ENCODE results near the gene STK32B. TPM values are rescaled to one million over a fixed set of nuclear protein-coding genes. Genes with fewer than 3 reads are reported as not detected.

STK32B gene
- total RNA-seq, 1 donor from 2014 or later: 2.5 TPM

- DNase-seq: no peak
- no peak for TF ChIP-seq CTCF (IDR thresholded peaks at IDR 0.05; ENCODE audit: partially characterized antibody, unreplicated experiment)
Observed at GRCh38 chr4:5444918-5445517, 393.7 kb downstream of the STK32B start.

GRCh38 chr4:5446595-5447226 lies 395.4 kb downstream of the STK32B start:
- Mint-ChIP-seq H3K9me3 (ENCODE audit: unreplicated experiment) (no peaks in the 10 kb centered on the region), H3K27ac (ENCODE audit: unreplicated experiment) (no peak overlapping the region)
- DNase-seq: no peak

More at GRCh38 chr4:5444918-5445517, 393.7 kb downstream of the STK32B start:
- Mint-ChIP-seq H3K9me3 (ENCODE audit: unreplicated experiment) (no peaks in the 10 kb centered on the region), H3K27me3 (ENCODE audit: unreplicated experiment) (no peaks in the 10 kb centered on the region), H3K4me1 (ENCODE audit: low read depth, unreplicated experiment) (no peaks in the 10 kb centered on the region), H3K4me3 (ENCODE audit: unreplicated experiment) (no peak overlapping the region), H3K27ac (ENCODE audit: unreplicated experiment) (no peak overlapping the region), H3K36me3 (ENCODE audit: unreplicated experiment) (no peaks in the 10 kb centered on the region)

DNA sequence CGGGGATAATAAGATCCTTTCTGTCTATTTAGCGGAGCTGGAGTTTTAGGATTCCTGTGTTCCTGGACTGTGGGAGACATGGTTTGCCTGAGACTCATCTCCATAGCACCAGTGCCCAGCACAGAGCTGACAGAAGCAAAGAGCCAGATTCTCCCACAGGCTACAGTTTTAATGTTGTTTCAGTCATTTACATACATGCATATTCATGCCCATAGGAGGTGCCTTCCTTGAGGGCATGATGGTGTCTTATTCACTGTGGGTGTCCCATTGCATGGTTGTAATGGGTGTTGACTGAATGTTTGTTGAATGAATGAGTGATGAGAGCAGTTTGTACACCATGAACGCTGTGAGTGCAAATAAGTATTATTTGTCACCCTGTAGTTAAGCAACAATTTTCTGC lies 396.5 kb downstream of the STK32B start:
- no peaks in the 10 kb centered on the region for H3K9me3 Mint-ChIP-seq (ENCODE audit: unreplicated experiment)
- no peaks in the 10 kb centered on the region for H3K36me3 Mint-ChIP-seq (ENCODE audit: unreplicated experiment)
- no peak for TF ChIP-seq CTCF (IDR thresholded peaks at IDR 0.05; ENCODE audit: partially characterized antibody, unreplicated experiment)
- H3K27me3 Mint-ChIP-seq (ENCODE audit: unreplicated experiment): no peaks in the 10 kb centered on the region
- H3K4me3 Mint-ChIP-seq (ENCODE audit: unreplicated experiment): no peak overlapping the region
- H3K4me1 Mint-ChIP-seq (ENCODE audit: low read depth, unreplicated experiment): no peaks in the 10 kb centered on the region
- DNase-seq: no peak
- H3K27ac Mint-ChIP-seq (ENCODE audit: unreplicated experiment): no peak overlapping the region

More at GRCh38 chr4:5446595-5447226, 395.4 kb downstream of the STK32B start:
- no peaks in the 10 kb centered on the region for H3K27me3 Mint-ChIP-seq (ENCODE audit: unreplicated experiment)
- H3K4me3 Mint-ChIP-seq (ENCODE audit: unreplicated experiment): no peak overlapping the region
- H3K36me3 Mint-ChIP-seq (ENCODE audit: unreplicated experiment): no peaks in the 10 kb centered on the region
- H3K4me1 Mint-ChIP-seq (ENCODE audit: low read depth, unreplicated experiment): no peaks in the 10 kb centered on the region
- TF ChIP-seq CTCF (IDR thresholded peaks at IDR 0.05; ENCODE audit: partially characterized antibody, unreplicated experiment): no peak

DNA sequence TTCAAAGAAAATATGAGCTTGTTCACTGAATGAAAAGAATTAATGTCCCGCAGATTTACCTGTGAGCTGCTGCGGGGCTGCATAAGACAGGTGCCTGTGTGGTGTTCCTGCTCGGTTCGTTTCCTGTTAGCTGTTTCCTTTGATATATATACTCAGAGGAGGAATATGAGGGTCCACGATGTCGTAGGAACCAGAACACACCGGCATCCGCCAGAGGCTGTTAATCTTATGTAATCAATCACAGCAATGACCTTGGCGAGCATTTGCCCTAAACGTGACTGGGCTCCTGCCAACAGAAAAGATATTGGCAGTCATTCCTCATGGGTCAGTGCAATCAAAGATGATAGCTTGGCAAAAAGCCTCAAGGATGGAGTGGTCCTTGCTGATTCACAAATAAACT lies 396.9 kb downstream of the STK32B start:
- Mint-ChIP-seq H3K9me3 (ENCODE audit: unreplicated experiment) (no peaks in the 10 kb centered on the region), H3K4me3 (ENCODE audit: unreplicated experiment) (no peak overlapping the region), H3K4me1 (ENCODE audit: low read depth, unreplicated experiment) (no peaks in the 10 kb centered on the region), H3K27me3 (ENCODE audit: unreplicated experiment) (no peaks in the 10 kb centered on the region), H3K27ac (ENCODE audit: unreplicated experiment) (no peak overlapping the region), H3K36me3 (ENCODE audit: unreplicated experiment) (no peaks in the 10 kb centered on the region)
- DNase-seq: no peak
- TF ChIP-seq CTCF (IDR thresholded peaks at IDR 0.05; ENCODE audit: partially characterized antibody, unreplicated experiment): no peak

GRCh38 chr4:5451243-5451642 lies 400.0 kb downstream of the STK32B start:
- no peak overlapping the region for H3K27ac Mint-ChIP-seq (ENCODE audit: unreplicated experiment)
- no peaks in the 10 kb centered on the region for H3K9me3 Mint-ChIP-seq (ENCODE audit: unreplicated experiment)
- no peak for TF ChIP-seq CTCF (IDR thresholded peaks at IDR 0.05; ENCODE audit: partially characterized antibody, unreplicated experiment)
- H3K4me1 Mint-ChIP-seq (ENCODE audit: low read depth, unreplicated experiment): no peaks in the 10 kb centered on the region
- H3K4me3 Mint-ChIP-seq (ENCODE audit: unreplicated experiment): no peak overlapping the region
- no peaks in the 10 kb centered on the region for H3K36me3 Mint-ChIP-seq (ENCODE audit: unreplicated experiment)
- peaks cover 2% of the 10 kb centered on the region for H3K27me3 Mint-ChIP-seq (ENCODE audit: unreplicated experiment)
- DNase-seq: no peak

All from glutamatergic neuron (in vitro differentiated cells).